ENCODE measurements around the gene SLC7A10.
"Not testable (repeated sequence)": the region's sequence is repeated elsewhere in the genome, so short reads cannot be mapped to it uniquely, and the experiment has no call there.

The SLC7A10 gene

GRCh38 chr19:33202546-33203507 is 22.8 kb downstream of the SLC7A10 start:
- no peak for DNase-seq (ENCODE audit: low read depth, low spot score)

DNA sequence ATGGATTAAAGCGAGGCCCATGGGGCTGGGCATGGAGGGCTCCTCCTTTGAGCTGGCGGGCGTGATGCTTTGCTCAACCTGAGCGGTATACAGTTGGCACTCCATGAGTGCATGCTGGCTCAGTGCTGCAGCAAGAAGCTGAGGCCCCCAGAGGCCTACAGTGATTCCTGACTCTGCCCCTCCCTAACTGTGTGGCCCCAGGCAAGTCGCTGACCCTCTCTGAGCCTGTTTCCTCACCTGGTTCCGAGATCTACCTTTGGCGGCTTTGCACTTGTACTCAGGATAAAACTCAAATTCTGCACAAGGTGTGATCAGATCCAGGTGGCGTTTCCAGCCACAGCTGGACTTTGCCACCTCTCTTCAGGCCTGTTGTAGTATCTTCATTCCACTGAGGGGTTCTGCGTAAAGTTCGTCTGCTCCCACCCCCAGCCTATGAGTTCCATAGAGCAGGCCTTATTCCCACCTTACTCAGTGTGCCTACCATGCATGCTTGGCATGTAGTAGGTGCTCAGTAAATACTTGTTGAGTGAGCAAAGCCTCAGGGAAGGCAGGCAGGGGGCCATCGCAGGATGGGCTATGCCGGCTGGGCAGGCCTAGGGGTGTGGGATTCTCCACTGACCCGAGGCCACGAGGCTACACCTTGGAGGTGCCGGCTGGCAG is 23.6 kb downstream of the SLC7A10 start:
- no peak for DNase-seq (ENCODE audit: low read depth, low spot score)

DNA sequence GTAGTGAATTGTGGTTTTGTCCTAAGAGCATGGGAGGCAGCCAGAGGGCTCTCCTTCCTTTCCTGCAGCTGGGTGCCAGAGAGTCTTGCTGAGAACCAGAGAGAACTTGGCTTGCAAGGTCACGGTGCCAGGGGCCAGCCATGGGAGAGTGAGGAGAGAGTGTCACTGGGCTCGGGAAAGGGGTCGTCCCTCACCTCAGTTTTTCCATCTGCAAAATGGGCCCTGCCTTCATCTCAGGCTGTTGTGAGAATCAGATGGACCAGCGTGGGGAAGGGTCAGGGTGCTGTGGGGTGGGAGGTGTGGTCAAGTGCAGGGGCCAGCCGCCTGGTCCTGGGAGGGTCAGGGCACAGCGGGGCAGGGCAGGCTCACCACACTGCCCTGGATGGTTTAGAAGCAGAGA is 24.2 kb downstream of the SLC7A10 start:
- DNase-seq (ENCODE audit: low read depth, low spot score), result no peak

GRCh38 chr19:33199441-33200265 is 26.0 kb downstream of the SLC7A10 start:
- no peak for DNase-seq (ENCODE audit: low read depth, low spot score)

DNA sequence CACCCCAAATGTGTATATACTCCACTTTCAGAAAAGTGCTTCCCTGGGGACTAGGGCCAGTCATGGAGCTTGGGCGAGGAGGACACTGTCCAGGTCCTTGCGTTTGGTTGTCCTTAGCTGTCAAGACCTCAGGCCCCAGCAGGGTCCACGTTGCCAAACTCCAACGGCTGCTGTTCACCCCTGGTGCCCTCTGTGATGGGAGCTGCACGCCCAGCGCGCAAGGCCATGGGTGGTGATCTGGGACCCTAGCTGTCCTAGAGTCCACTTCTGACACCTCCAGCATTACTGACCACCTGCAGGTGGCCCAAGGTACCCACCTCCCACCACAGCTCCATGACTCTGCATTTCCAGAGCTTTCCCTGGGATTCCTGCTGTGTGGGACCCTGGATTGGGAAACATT is 27.5 kb downstream of the SLC7A10 start:
- DNase-seq (ENCODE audit: low read depth, low spot score), result no peak

DNA sequence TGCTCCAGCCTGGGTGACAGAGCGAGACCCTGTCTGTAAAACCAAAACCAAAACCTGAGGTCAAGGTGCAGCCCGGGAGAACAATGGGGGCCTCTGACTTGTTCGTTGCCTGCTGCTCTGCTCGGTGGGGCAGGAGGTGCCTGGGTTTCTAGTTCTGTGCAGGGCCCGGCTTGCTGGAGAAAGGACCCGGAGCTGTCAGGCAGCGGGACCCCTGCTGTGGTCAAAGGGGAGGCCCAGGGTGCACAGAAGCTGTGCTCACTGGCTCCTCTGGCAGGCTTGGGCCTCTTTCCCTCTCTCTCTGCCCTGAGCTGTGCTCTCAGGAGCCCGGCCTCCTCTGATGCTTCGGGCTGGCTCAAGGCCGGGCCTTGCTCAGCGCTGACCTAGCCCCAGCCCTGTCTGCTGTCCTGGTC is 28.1 kb downstream of the SLC7A10 start:
- no peak for DNase-seq (ENCODE audit: low read depth, low spot score)

DNA sequence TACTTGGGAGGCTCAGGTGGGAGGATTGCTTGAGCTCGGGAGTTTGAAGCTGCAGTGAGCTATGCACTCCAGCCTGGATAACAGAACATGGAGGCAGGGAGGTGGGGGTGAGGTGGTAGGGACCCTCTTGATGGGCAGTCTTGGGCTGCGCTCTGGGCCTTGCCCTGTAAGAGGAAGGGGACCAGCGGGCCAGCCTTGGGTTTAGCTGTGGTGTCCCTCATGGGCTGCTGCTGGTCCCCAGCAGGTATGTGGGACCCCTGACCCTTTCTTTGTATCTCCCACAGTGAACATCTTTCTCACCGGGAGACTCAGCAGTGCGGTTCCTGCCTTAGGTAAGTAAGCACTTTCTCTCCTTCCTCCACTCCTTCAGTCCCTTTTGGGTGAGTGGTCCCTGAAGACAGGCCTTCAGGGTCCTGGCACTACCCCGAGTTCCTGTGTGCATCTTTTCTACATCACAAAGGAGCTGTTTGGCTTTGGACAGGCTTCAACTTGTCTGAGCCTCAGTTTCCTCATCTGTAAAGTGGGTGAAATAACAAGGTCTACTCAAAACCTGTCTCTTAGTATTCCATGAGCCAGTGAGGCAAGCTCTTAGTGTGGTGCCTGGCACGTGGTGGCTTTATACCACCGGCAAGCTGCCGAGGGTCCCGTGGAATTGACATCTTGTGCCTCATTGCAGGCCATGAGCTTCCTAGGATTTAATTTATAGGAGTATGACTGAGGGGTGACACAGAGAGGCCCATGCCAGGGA is 29.0 kb downstream of the SLC7A10 start:
- no peak for DNase-seq (ENCODE audit: low read depth, low spot score)

- no peak for DNase-seq (ENCODE audit: low read depth, low spot score)
Observed at GRCh38 chr19:33195645-33196347, 29.9 kb downstream of the SLC7A10 start.

DNA sequence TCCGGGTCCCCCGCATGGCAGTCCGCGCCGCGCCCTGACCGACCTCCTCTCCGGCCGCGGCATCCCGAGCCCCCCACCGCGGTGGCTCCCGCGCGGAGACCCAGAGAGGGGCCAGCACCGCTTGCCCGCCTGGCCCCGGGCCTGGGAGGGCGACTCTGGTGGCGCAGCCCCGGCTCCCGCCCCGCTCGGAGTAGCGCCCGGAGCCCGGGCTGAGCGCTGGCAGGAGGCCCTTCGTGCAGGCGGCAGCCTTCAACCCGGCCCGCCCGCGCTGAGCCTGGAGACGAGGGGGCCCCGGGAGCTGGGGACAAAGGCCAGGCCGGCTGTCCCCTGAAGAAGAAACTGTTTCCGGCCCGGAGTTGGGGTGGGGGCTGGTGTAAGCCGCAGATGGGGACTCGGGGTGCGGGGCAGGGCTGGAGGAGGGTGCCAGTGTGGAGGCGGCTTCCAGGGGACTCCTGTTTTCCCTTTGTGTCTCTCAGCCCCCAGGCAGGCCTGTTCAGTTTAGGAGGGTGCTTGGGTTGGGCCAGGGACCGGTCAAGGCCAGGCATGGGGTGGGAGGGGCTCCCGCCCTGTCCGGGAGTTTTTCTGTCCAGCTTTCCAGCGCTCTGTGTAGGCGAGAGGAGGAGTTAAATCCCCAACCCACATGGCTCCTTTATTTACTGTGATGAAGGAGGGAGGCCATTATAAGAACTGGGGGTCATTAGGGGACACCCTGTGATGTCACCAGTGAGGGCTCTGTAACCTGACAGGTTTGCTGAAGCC is 30.6 kb downstream of the SLC7A10 start:
- no peak for DNase-seq (ENCODE audit: low read depth, low spot score)

GRCh38 chr19:33194532-33194885 is 31.1 kb downstream of the SLC7A10 start:
- DNase-seq (ENCODE audit: low read depth, low spot score), result no peak

- DNase-seq (ENCODE audit: low read depth, low spot score), result no peak
Observed at GRCh38 chr19:33193865-33194362, 31.7 kb downstream of the SLC7A10 start, which contains the start of gene LRP3. Gene LRP3 (plus strand): TSS chr19:33194330. CDS start chr19:33194786, 456 bp downstream.

DNA sequence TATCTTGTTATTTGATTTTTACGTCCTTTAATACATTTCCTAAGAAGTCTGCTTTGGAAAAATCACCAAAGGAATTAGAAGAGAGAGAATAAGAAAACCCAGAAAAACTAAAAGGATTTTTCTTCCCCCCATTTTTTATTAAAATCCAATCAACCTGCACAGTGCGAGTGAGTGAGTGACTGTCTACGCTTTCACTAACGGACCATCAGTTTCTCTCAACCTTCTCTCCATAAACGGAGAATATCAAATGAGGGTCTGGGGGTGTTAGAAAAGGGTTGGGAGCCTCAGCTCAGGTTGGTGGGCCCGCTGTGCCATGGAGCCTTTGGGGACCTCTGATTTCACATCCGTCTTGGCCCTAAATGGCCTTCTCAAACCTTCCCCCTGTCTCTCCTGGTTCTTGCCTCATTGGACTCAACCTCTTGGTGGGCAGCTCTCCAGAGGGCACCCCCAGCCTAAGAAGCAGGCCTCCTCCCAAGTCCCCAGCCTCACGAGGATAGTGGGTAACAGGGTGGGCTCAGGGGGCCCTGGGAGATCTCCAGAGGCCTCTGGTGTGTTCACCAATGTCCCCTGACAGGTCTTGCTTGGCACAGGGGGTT is 32.3 kb downstream of the SLC7A10 start:
- DNase-seq (ENCODE audit: low read depth, low spot score), result no peak

DNA sequence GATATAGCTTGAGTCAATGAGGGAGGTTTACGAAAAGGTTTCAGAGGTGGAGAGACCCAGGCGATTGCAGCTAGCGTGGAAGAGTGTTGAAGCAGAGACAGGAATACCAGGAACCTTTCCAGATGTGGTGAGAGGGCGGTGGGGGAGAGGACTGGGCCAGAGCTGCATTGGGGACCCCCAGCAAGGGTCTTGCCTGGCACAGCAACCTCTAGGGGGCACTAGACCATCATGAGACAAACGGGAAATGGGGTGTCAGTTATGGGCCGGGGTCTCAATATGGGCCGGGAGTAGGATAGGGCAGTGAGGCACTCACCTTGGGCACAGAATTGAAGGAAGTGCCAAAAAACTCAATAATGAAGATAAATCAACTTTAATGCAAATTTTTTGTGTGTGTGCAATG is 33.6 kb downstream of the SLC7A10 start:
- DNase-seq (ENCODE audit: low read depth, low spot score), result no peak

DNA sequence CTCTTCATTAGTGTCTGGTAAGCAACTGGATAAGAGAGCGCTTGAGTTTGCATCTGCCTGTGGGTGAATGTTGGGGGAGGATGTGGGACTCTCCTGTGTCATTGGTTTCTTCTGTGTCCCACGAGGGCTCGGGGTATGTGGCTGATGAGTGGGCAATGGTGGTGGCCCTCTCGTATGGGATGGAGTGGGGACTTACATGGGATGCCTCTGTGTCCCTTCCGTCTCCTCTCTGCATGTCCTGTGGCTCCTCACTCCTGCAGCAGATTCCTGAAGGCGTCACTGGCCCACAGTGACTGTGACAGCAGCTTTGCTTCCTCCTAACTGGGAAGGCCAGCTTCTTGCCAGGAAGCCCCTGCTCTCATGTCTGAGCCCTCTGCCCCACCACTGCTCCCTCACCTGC is 34.1 kb downstream of the SLC7A10 start:
- DNase-seq (ENCODE audit: low read depth, low spot score), result no peak

- not testable (repeated sequence) for DNase-seq (ENCODE audit: low read depth, low spot score)
Observed at GRCh38 chr19:33191092-33191491, 34.6 kb downstream of the SLC7A10 start.

DNA sequence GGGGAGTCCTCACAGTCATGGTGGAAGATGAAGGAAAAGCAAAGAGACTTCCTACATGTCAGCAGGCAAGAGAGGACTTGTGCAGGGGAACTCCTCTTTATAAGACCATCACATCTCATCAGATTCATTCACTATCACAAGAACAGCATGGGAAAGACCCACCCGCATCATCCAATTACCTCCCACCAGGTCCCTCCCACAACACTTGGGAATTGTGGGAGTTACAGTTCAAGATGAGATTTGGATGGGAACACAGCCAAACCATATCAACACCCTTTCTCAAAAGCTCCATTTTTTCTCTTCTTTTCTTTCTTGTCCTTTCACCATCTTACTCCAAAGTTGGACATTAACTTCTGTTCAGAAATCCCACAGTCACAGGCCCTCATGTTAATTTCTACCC is 36.2 kb downstream of the SLC7A10 start:
- no peak for DNase-seq (ENCODE audit: low read depth, low spot score)

GRCh38 chr19:33187183-33187540 is 38.5 kb downstream of the SLC7A10 start:
- no peak for DNase-seq (ENCODE audit: low read depth, low spot score)

- no peak for DNase-seq (ENCODE audit: low read depth, low spot score)
Observed at GRCh38 chr19:33186431-33187182, 39.0 kb downstream of the SLC7A10 start.

All from iPS DF 19.7 (cell line).